OCI-LY1 (cell line): ENCODE measurements around the gene LDLRAD4.

ENCODE experiments used
- H2AFZ ChIP-seq: fragments of 200-600 bp; sonication (generic), shearing (Covaris generic); 2 replicates; pipeline ENCODE4 v1.6.0; 2014; ENCODE audit warnings: antibody characterized with exemption, mild to moderate bottlenecking, low read length
- H3F3A ChIP-seq: fragments of 200-600 bp; sonication (generic), shearing (Covaris generic); 2 replicates; pipeline ENCODE4 v1.6.0; 2014; ENCODE audit warnings: mild to moderate bottlenecking, antibody characterized with exemption, low read length, moderate library complexity; ENCODE audit not compliant: insufficient read depth
- H3K27ac ChIP-seq: fragments of 200-600 bp; sonication (generic); 2 replicates; pipeline ENCODE4 v1.5.1; 2014; ENCODE audit warnings: low read length, mixed run types, mild to moderate bottlenecking, low read depth; ENCODE audit not compliant: poor library complexity, severe bottlenecking
- H3K27me3 ChIP-seq: fragments of 200-600 bp; sonication (generic); 2 replicates; pipeline ENCODE4 v1.6.0; 2014; ENCODE audit warnings: antibody characterized with exemption, mild to moderate bottlenecking, low read length, moderate library complexity; ENCODE audit not compliant: insufficient read depth
- H3K36me3 ChIP-seq: fragments of 200-600 bp; sonication (generic); 2 replicates; pipeline ENCODE4 v1.6.1; 2014; ENCODE audit warnings: mild to moderate bottlenecking, antibody characterized with exemption, low read length, moderate library complexity, mixed read lengths; ENCODE audit not compliant: insufficient read depth
- H3K4me1 ChIP-seq: fragments of 200-600 bp; sonication (generic); 2 replicates; pipeline ENCODE4 v1.5.1; 2014; ENCODE audit warnings: mild to moderate bottlenecking, low read length, moderate library complexity; ENCODE audit not compliant: insufficient read depth, severe bottlenecking
- H3K4me2 ChIP-seq: fragments of 200-600 bp; sonication (generic), shearing (Covaris generic); 2 replicates; pipeline ENCODE4 v1.6.1; 2014; ENCODE audit warnings: low read length
- H3K4me3 ChIP-seq: fragments of 200-600 bp; sonication (generic); 2 replicates; pipeline ENCODE4 v1.5.1; 2014; ENCODE audit warnings: low read length, low read depth, mild to moderate bottlenecking, mixed read lengths; ENCODE audit not compliant: poor library complexity, severe bottlenecking
- H3K79me2 ChIP-seq: fragments of 200-600 bp; shearing (Covaris generic); 2 replicates; pipeline ENCODE4 v1.6.1; 2016; ENCODE audit warnings: mixed run types, low read length, mixed read lengths; ENCODE audit not compliant: insufficient read depth
- H3K9ac ChIP-seq: fragments of 200-600 bp; sonication (generic), shearing (Covaris generic); 2 replicates; pipeline ENCODE4 v1.6.1; 2014; ENCODE audit warnings: mild to moderate bottlenecking, low read length, mixed read lengths
- H3K9me2 ChIP-seq: fragments of 200-600 bp; sonication (generic), shearing (Covaris generic); 2 replicates; pipeline ENCODE4 v1.6.1; 2014; ENCODE audit warnings: low read depth, mild to moderate bottlenecking, low read length, mixed read lengths
- H3K9me3 ChIP-seq: fragments of 200-600 bp; shearing (Covaris generic); 2 replicates; pipeline ENCODE4 v1.6.1; 2014; ENCODE audit warnings: low read length, mixed read lengths
- H4K20me1 ChIP-seq: fragments of 200-600 bp; sonication (generic), shearing (Covaris generic); 2 replicates; pipeline ENCODE4 v1.6.0; 2016; ENCODE audit warnings: mild to moderate bottlenecking, low read length; ENCODE audit not compliant: insufficient read depth
- EZH2 ChIP-seq: fragments of 200-600 bp; sonication (generic), shearing (Covaris generic); IDR thresholded peaks from 2 replicates; pipeline ENCODE4 v1.8.0; 2017; ENCODE audit warnings: borderline replicate concordance, mixed run types, mild to moderate bottlenecking, antibody characterized with exemption, low read length, moderate library complexity, mixed read lengths
- TF ChIP-seq, protein P1 (sequence below): fragments of 200-600 bp; sonication (generic), shearing (Covaris generic); IDR thresholded peaks from 2 replicates; pipeline ENCODE4 v1.5.1; 2017; ENCODE audit warnings: mild to moderate bottlenecking, antibody characterized with exemption, low read length, moderate library complexity, mixed read lengths

LDLRAD4 gene

DNA sequence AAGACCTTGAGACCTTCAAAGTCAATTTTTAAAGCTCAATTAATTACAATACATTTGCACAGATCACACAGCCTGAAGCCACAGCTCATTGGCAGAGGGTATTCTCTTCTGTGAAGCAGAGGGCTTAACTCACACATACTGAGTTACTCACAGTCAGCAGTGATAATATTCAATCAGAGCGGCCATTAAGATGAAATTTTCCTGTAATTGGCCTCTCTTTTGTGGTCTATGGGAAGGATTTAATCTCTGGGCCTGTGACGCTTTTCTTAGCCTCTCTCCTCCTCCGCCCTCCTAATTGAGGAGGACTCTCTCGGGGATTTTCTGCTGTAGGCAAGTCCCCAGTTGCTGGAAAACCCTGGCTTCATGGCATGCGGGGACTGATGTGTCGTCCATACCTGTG lies 12.3 kb upstream of the LDLRAD4 start:
- H3K4me3 ChIP-seq: no peak overlapping the region

DNA sequence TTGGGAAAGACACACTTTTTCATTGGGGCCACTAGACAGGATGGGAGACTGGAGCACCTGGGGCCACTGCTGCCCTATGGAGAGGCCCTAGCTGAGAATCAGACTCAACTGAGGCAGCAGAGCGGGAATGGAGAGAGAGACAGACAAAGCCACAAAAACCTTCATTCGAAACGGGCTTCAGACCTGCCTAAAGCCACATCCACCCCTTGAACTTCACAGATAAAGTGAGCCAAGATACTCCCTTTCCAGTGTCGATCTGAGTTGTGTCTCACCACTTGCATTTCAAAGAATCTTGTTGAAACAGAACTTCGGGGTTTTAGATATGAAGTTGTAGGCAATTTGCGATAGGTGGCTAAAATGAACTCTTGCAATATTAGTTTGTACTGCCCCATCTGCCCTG lies 11.3 kb upstream of the LDLRAD4 start:
- Histone ChIP-seq H3K4me1 (no peaks in the 10 kb centered on the region), H3K4me3 (no peak overlapping the region), H3K27ac (no peak overlapping the region), H3K79me2 (no peaks in the 10 kb centered on the region), H2AFZ (no peak overlapping the region), H3F3A (no peaks in the 10 kb centered on the region), H3K9ac (no peak overlapping the region), H3K9me3 (no peaks in the 10 kb centered on the region), H3K36me3 (no peaks in the 10 kb centered on the region), H4K20me1 (no peaks in the 10 kb centered on the region), H3K4me2 (no peak overlapping the region), H3K9me2 (no peaks in the 10 kb centered on the region), H3K27me3 (peaks cover 13% of the 10 kb centered on the region)
- TF ChIP-seq, protein P1, sequence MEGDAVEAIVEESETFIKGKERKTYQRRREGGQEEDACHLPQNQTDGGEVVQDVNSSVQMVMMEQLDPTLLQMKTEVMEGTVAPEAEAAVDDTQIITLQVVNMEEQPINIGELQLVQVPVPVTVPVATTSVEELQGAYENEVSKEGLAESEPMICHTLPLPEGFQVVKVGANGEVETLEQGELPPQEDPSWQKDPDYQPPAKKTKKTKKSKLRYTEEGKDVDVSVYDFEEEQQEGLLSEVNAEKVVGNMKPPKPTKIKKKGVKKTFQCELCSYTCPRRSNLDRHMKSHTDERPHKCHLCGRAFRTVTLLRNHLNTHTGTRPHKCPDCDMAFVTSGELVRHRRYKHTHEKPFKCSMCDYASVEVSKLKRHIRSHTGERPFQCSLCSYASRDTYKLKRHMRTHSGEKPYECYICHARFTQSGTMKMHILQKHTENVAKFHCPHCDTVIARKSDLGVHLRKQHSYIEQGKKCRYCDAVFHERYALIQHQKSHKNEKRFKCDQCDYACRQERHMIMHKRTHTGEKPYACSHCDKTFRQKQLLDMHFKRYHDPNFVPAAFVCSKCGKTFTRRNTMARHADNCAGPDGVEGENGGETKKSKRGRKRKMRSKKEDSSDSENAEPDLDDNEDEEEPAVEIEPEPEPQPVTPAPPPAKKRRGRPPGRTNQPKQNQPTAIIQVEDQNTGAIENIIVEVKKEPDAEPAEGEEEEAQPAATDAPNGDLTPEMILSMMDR: no peak
- no peak for TF ChIP-seq EZH2

More for the DNA sequence above, 12.3 kb upstream of the LDLRAD4 start:
- TF ChIP-seq, protein P1: no peak
- no peak for TF ChIP-seq EZH2
- H3K79me2 ChIP-seq: no peaks in the 10 kb centered on the region
- no peaks in the 10 kb centered on the region for H3K9me3 ChIP-seq
- no peaks in the 10 kb centered on the region for H3K9me2 ChIP-seq
- H3F3A ChIP-seq: no peaks in the 10 kb centered on the region
- H2AFZ ChIP-seq: no peak overlapping the region
- H3K27ac ChIP-seq: no peak overlapping the region
- H3K36me3 ChIP-seq: no peaks in the 10 kb centered on the region
- H4K20me1 ChIP-seq: no peaks in the 10 kb centered on the region
- no peak overlapping the region for H3K9ac ChIP-seq
- peaks cover 13% of the 10 kb centered on the region for H3K27me3 ChIP-seq
- no peak overlapping the region for H3K4me2 ChIP-seq
- no peaks in the 10 kb centered on the region for H3K4me1 ChIP-seq

DNA sequence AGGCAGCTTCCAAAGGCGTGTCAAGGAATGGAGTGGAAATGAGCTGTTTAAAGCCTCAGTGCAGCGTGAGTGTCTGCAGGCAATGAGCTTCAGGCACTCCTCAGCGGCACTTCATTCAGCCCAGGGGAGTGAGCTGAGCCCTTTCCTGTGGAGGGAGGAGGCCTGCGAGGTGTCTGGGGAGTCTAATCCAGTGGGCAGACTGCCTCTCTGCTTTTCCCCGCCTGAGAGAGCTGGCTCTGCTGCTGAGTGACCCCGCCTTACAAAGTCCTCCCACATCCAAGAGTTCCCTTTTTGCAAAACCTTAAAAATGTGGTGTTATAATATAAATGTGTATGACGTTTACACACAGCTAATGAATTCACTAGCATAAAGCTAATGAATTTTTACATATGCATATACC lies 7.0 kb upstream of the LDLRAD4 start:
- TF ChIP-seq EZH2: no peak
- TF ChIP-seq, protein P1: no peak
- H3K36me3 ChIP-seq: no peaks in the 10 kb centered on the region
- H3K27me3 ChIP-seq: peaks cover 14% of the 10 kb centered on the region
- no peak overlapping the region for H2AFZ ChIP-seq
- no peak overlapping the region for H3K4me2 ChIP-seq
- no peaks in the 10 kb centered on the region for H3K79me2 ChIP-seq
- H3K9me3 ChIP-seq: no peaks in the 10 kb centered on the region
- no peak overlapping the region for H3K9ac ChIP-seq
- no peak overlapping the region for H3K4me3 ChIP-seq
- no peaks in the 10 kb centered on the region for H4K20me1 ChIP-seq
- peaks cover under 1% of the 10 kb centered on the region for H3K4me1 ChIP-seq
- H3K9me2 ChIP-seq: no peaks in the 10 kb centered on the region
- H3F3A ChIP-seq: no peaks in the 10 kb centered on the region
- no peak overlapping the region for H3K27ac ChIP-seq
